Mucosa of stomach (tissue), 1 donor: ENCODE data around the gene KAZN.

Source experiments
- H3K27me3 ChIP-seq: one replicate; pipeline ENCODE4 v1.7.0; 2013; ENCODE audit warnings: mild to moderate bottlenecking, low read length; ENCODE audit not compliant: control insufficient read depth, insufficient read depth
- H3K36me3 ChIP-seq: one replicate; pipeline ENCODE4 v1.7.0; 2013; ENCODE audit warnings: low read length; ENCODE audit not compliant: control insufficient read depth, insufficient read depth
- H3K4me1 ChIP-seq: one replicate; pipeline ENCODE4 v1.7.0; 2013; ENCODE audit warnings: mild to moderate bottlenecking, low read length; ENCODE audit not compliant: control insufficient read depth, insufficient read depth
- H3K4me3 ChIP-seq: one replicate; pipeline ENCODE4 v1.7.0; 2013; ENCODE audit warnings: low read length
- H3K9ac ChIP-seq: one replicate; pipeline ENCODE4 v1.7.0; 2013; ENCODE audit warnings: mild to moderate bottlenecking, low read length, moderate library complexity
- H3K9me3 ChIP-seq: one replicate; pipeline ENCODE4 v1.7.0; 2013; ENCODE audit warnings: mild to moderate bottlenecking, low read length, moderate library complexity; ENCODE audit not compliant: control insufficient read depth
- donor health status: Pancreatic carcinoma.

KAZN gene

DNA sequence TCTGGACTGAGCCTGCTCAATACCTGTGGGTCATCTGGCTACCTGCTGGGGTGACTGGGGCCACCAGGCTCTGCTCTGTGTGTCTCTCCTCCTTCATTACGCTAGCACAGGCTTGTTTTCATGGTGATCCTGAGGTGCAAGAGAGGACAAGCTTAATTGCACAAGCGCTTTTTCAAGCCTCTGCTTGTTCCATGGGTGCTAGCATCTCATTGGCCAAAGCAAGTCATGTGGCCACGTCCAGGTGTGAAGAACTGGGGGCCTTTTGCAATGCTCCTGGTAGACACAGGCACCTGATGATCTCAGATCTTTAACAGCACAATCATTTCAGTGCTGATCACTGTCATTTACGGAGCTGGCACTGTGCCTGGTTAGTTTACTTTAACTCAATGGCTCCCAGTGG, 114.6 kb downstream of the KAZN start:
- H3K9ac ChIP-seq: no peak overlapping the region
- no peak overlapping the region for H3K4me3 ChIP-seq
- no peaks in the 10 kb centered on the region for H3K36me3 ChIP-seq
- H3K4me1 ChIP-seq: no peaks in the 10 kb centered on the region
- no peaks in the 10 kb centered on the region for H3K9me3 ChIP-seq
- no peaks in the 10 kb centered on the region for H3K27me3 ChIP-seq

DNA sequence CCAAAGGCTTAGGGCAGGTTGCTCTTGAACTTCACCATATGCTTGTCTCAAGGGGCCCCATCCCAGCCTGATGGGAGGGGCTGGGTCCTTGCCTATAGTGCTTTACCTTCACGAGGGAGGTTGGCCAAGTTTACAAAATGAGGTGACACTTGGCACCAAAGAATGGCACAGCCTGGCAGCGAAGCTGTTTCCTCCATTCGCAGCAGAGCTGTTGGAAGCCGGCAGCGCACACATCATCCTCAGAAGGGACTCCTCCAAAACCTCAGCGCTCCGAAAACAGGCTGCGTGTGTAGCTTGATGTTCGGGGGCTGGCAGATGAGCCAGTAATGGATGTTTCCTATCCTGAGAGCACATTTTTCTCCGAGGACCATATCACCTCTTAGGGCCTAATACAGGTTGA, 116.8 kb downstream of the KAZN start:
- H3K9me3 ChIP-seq: no peaks in the 10 kb centered on the region
- H3K9ac ChIP-seq: no peak overlapping the region
- no peaks in the 10 kb centered on the region for H3K4me1 ChIP-seq
- no peak overlapping the region for H3K4me3 ChIP-seq
- no peaks in the 10 kb centered on the region for H3K27me3 ChIP-seq
- H3K36me3 ChIP-seq: no peaks in the 10 kb centered on the region

DNA sequence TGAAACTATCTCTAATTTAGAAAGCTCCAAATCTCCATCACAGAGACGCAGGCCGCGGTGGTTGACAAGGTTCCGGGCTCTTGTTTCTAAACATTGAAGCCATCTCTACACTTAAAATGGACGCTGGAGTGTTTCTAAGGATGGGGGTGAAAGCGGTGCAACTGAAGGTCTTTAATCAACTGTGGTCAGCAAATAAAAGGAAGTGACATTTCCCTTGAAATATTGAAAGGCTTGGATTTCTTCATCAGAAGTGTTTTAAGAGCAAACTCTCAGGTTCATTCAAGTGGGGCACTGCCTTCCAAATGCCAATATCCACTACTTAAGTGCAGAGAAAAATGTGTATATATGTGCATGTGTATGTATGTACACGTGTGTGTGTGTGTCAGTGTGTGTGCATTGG, 117.3 kb downstream of the KAZN start:
- Histone ChIP-seq H3K9me3 (no peaks in the 10 kb centered on the region), H3K9ac (no peak overlapping the region), H3K4me3 (no peak overlapping the region), H3K27me3 (no peaks in the 10 kb centered on the region), H3K36me3 (no peaks in the 10 kb centered on the region), H3K4me1 (no peaks in the 10 kb centered on the region)

DNA sequence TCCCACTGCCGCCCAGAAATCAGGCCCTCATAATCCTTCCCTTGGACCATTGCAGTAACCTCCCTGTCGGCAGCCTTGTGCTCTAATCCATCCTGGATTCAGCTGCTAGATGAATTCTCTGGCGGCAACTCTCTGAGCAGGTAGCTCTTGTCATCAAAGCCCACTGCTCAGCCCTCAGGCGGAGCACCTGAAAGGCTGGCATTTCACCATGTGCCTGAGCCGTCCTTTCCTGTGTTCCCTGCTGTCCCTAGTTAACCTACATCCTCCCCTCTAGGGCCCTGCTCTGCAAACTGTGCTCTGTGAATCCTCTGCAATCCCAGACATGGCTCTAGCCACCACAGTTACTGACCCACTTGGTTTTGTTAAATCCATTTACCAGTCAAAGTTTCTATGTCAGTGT, 118.0 kb downstream of the KAZN start:
- Histone ChIP-seq H3K9ac (no peak overlapping the region), H3K36me3 (no peaks in the 10 kb centered on the region), H3K9me3 (no peaks in the 10 kb centered on the region), H3K27me3 (no peaks in the 10 kb centered on the region), H3K4me1 (no peaks in the 10 kb centered on the region), H3K4me3 (no peak overlapping the region)

DNA sequence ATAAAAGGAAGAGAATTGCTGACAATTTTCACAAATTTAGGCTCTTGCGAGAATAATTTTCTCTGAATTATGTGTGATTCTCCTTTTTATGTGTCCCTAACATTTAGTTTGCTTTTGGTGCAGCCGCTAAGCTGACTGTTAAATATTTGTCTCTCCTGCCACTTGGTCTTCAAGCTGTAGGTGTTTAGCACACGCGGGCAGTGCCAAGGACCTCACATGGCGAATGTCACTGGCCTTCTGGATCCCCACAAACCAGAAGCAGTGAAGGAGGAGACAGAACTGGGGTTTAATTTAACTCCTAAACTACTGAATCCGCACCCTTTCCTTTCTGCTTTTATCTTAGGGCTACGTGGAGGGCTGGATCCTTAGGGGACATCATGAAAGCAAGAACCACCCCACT, 120.0 kb downstream of the KAZN start:
- no peak overlapping the region for H3K9ac ChIP-seq
- H3K36me3 ChIP-seq: no peaks in the 10 kb centered on the region
- no peak overlapping the region for H3K4me3 ChIP-seq
- no peaks in the 10 kb centered on the region for H3K4me1 ChIP-seq
- no peaks in the 10 kb centered on the region for H3K9me3 ChIP-seq
- H3K27me3 ChIP-seq: no peaks in the 10 kb centered on the region

DNA sequence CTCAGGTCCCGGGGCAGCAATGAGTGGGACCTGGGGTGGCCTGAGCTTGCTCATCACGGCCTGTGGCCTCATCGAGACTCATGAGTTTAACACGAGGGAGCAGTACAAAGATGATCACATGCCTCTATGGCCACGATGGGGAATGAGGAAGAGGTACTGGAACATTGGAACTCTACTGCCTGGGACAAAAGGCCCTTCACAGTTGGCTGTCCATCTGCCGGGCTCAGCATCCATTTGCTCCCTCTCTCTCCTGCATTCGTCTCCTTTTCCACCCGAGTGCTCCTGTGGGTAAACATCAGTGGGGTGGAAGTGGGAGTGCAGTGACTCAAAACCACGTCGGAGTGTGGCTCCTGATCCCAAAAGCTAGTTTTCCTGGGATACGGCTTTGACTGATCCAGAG, 124.9 kb downstream of the KAZN start:
- Histone ChIP-seq H3K9ac (no peak overlapping the region), H3K4me3 (no peak overlapping the region), H3K9me3 (no peaks in the 10 kb centered on the region), H3K27me3 (no peaks in the 10 kb centered on the region), H3K36me3 (no peaks in the 10 kb centered on the region), H3K4me1 (no peaks in the 10 kb centered on the region)

DNA sequence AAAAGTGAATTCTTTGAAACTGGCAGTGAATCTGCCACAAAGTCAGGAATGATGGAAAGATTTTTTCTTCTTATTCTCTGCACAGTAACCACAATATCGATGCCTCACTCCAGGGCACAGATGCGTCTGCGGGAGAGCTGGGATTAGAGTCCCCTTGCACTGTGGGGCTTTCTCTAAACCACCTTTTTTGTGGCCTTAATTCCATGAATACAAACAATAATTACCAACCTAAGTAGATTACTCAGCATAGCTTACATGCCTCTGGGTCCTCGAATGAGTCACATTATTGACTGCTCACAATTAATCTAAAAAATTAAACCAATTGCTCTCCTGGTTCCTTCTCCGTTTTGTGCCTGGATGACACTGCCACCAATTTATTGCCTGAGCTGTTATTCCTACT, 125.8 kb downstream of the KAZN start:
- no peak overlapping the region for H3K4me3 ChIP-seq
- no peak overlapping the region for H3K9ac ChIP-seq
- H3K27me3 ChIP-seq: no peaks in the 10 kb centered on the region
- H3K4me1 ChIP-seq: no peaks in the 10 kb centered on the region
- no peaks in the 10 kb centered on the region for H3K36me3 ChIP-seq
- no peaks in the 10 kb centered on the region for H3K9me3 ChIP-seq

DNA sequence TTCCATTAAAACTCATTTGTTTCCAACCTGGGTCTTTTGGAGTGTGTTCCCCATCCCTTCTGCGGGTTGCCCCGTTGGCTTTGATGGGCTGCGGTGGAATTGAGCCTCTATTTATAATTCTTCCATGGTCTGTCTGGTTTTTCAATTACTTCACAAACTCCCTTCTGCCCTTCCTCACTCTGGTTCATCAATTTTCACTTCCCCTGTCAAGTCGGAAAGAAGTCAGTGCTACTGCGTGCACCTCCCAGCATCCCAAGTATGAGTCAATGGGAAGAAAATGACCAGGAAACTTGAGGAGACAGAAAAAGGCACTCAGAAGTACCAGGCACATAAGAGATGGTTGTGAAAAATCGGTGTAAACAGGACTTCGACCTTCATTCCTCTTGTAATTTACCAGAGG, 126.2 kb downstream of the KAZN start:
- H3K4me3 ChIP-seq: no peak overlapping the region
- H3K4me1 ChIP-seq: no peaks in the 10 kb centered on the region
- no peaks in the 10 kb centered on the region for H3K36me3 ChIP-seq
- no peak overlapping the region for H3K9ac ChIP-seq
- no peaks in the 10 kb centered on the region for H3K9me3 ChIP-seq
- H3K27me3 ChIP-seq: no peaks in the 10 kb centered on the region

DNA sequence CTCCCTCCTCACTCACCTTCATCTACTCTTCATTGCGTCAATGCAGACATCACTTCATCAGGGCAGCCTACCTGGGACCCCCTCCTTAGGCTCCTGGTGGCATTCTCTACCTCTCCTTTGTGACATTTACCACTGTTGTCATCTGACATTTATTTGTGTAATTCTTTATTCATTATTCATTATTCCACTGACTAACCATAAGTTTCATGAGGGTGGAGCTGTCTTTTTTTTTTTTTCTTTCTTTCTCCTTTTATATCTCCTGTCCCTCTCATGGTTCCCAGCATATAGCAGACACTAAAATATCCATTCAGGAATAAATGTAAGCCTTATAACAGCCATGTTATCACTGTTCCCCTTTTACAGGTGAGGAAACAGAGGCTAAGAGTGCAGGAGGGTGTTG, 126.8 kb downstream of the KAZN start:
- no peaks in the 10 kb centered on the region for H3K27me3 ChIP-seq
- no peaks in the 10 kb centered on the region for H3K9me3 ChIP-seq
- H3K4me3 ChIP-seq: no peak overlapping the region
- H3K4me1 ChIP-seq: no peaks in the 10 kb centered on the region
- no peak overlapping the region for H3K9ac ChIP-seq
- H3K36me3 ChIP-seq: no peaks in the 10 kb centered on the region

DNA sequence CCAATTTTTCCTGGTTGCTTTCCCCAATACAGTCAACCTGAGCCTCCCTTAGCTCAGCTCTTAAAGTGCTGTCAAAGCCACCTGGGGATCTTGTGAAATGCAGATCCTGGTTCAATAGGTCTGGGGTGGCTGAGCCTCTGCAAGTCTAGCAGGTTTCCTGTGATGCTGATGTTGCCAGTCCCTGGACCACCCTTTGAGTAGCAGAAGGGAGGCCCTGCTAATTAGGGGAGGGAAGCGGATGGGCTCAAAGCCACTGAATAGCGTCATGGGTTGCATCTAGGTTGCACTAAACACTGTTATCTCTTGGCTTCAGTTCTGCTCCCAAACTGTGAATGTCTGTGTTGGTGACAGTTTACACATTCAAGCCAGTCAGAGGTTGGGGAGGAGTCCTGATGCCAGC, 127.2 kb downstream of the KAZN start:
- Histone ChIP-seq H3K4me3 (no peak overlapping the region), H3K9me3 (no peaks in the 10 kb centered on the region), H3K4me1 (no peaks in the 10 kb centered on the region), H3K9ac (no peak overlapping the region), H3K36me3 (no peaks in the 10 kb centered on the region), H3K27me3 (no peaks in the 10 kb centered on the region)

DNA sequence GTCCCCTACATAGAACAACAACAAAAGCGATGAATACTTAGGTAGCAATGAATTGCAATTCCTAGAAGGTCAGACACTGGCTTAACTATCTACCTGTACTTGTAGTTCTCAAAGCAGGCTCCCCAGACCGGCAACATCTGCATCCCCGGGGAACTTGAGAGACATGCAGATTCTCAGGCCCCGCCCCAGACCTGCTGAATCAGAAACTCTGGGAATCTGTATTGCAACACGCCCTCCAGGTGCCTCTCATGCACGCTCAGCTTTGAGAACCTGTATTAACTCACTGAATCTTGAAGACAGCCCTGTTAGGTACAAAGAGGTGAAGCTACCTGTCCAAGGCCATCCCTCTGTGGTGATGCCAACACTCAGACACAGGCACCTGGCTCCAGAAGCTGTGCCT, 128.1 kb downstream of the KAZN start:
- H3K4me1 ChIP-seq: no peaks in the 10 kb centered on the region
- H3K36me3 ChIP-seq: no peaks in the 10 kb centered on the region
- H3K9me3 ChIP-seq: no peaks in the 10 kb centered on the region
- no peak overlapping the region for H3K4me3 ChIP-seq
- no peaks in the 10 kb centered on the region for H3K27me3 ChIP-seq
- no peak overlapping the region for H3K9ac ChIP-seq

DNA sequence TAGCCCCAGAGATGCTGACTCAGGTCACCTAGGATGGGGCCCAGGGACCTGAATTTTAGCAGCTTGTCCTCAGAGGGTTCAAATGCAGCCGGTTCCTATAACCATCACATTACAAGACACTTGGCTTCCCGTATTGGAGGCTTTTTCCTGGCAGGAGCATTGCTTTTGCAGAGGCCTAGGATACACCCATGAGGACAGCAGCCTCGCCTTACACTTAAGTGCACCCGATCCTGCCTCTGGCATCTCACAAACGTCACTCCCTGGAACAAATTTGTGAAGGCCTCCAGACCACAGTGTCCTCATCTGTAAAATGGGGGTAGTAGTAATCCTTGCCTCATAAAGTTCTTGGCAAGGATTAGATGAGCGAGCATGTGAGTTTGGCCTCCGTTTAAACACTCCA, 130.0 kb downstream of the KAZN start:
- peaks cover 4% of the 10 kb centered on the region for H3K27me3 ChIP-seq
- H3K9me3 ChIP-seq: no peaks in the 10 kb centered on the region
- H3K36me3 ChIP-seq: no peaks in the 10 kb centered on the region
- peaks cover 2% of the 10 kb centered on the region for H3K4me1 ChIP-seq
- no peak overlapping the region for H3K9ac ChIP-seq
- H3K4me3 ChIP-seq: no peak overlapping the region

DNA sequence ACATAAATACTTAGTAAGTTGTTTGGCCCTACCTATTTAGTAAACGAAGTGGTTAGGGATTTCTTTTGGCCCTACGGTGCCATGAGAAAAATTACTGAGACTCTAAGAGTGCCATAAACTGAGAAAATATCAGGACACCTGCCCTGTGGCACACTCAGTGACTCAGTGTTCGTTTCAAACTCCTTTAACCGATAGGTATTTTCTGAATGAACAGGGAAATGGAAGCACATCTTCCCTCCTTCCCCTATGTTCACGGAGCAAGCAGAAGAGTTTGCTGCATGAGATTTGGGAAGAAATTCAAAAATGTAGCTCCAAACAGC, 134.2 kb downstream of the KAZN start:
- peaks cover 4% of the 10 kb centered on the region for H3K4me1 ChIP-seq
- peaks cover 14% of the 10 kb centered on the region for H3K27me3 ChIP-seq
- H3K36me3 ChIP-seq: no peaks in the 10 kb centered on the region
- no peak overlapping the region for H3K4me3 ChIP-seq
- H3K9me3 ChIP-seq: no peaks in the 10 kb centered on the region
- no peak overlapping the region for H3K9ac ChIP-seq
